Inflammatory macrophage treated with lipopolysaccharide for 4 hours (primary cell): ENCODE results near the gene CDKAL1.
A peak's percentile ranks its signal among the peaks of the same experiment; 100 is the strongest.

Experiments used
- DNase-seq: peaks from one replicate; pipeline ENCODE4 v3.0.0-alpha.2; 2020

The CDKAL1 gene

GRCh38 chr6:20850686-20851416 is 316.6 kb downstream of the CDKAL1 start:
- no peak for DNase-seq

- DNase-seq, result no peak
Observed at GRCh38 chr6:20851795-20852194, 317.5 kb downstream of the CDKAL1 start.

GRCh38 chr6:20853828-20854227 is 319.6 kb downstream of the CDKAL1 start:
- no peak for DNase-seq

GRCh38 chr6:20856681-20857288 is 322.5 kb downstream of the CDKAL1 start:
- DNase-seq, result no peak

- no peak for DNase-seq
Observed at GRCh38 chr6:20861481-20861880, 327.2 kb downstream of the CDKAL1 start.

- DNase-seq, result no peak
Observed at GRCh38 chr6:20866036-20866435, 331.8 kb downstream of the CDKAL1 start.

- DNase-seq, result no peak
Observed at GRCh38 chr6:20866935-20867703, 332.9 kb downstream of the CDKAL1 start.

- no peak for DNase-seq
Observed at GRCh38 chr6:20868397-20869096, 334.3 kb downstream of the CDKAL1 start.

- no peak for DNase-seq
Observed at GRCh38 chr6:20870021-20870420, 335.8 kb downstream of the CDKAL1 start.

- no peak for DNase-seq
Observed at GRCh38 chr6:20870493-20870892, 336.2 kb downstream of the CDKAL1 start.

- DNase-seq, result no peak
Observed at GRCh38 chr6:20873425-20874190, 339.4 kb downstream of the CDKAL1 start.

GRCh38 chr6:20875369-20875963 is 341.2 kb downstream of the CDKAL1 start:
- peak; percentile 19 for DNase-seq

- no peak for DNase-seq
Observed at GRCh38 chr6:20876036-20876435, 341.8 kb downstream of the CDKAL1 start.

- no peak for DNase-seq
Observed at GRCh38 chr6:20876561-20876960, 342.3 kb downstream of the CDKAL1 start.

- DNase-seq, result peak; percentile 93
Observed at GRCh38 chr6:20877008-20877937, 343.0 kb downstream of the CDKAL1 start.

GRCh38 chr6:20879121-20879520 is 344.9 kb downstream of the CDKAL1 start:
- no peak for DNase-seq

GRCh38 chr6:20879526-20879925 is 345.3 kb downstream of the CDKAL1 start:
- DNase-seq, result peak; percentile 62

GRCh38 chr6:20881365-20881764 is 347.1 kb downstream of the CDKAL1 start:
- no peak for DNase-seq

GRCh38 chr6:20882014-20882413 is 347.8 kb downstream of the CDKAL1 start:
- DNase-seq, result no peak

- DNase-seq, result no peak
Observed at GRCh38 chr6:20885076-20885475, 350.8 kb downstream of the CDKAL1 start.

GRCh38 chr6:20891161-20891560 is 356.9 kb downstream of the CDKAL1 start:
- DNase-seq, result no peak
